ENCODE measurements around the gene GRIA1.
"Not testable (repeated sequence)": the region's sequence is repeated elsewhere in the genome, so short reads cannot be mapped to it uniquely, and the experiment has no call there.

GRIA1 gene

GRCh38 chr5:153827397-153827796 is 336.9 kb downstream of the GRIA1 start:
- TF ChIP-seq, protein P1, sequence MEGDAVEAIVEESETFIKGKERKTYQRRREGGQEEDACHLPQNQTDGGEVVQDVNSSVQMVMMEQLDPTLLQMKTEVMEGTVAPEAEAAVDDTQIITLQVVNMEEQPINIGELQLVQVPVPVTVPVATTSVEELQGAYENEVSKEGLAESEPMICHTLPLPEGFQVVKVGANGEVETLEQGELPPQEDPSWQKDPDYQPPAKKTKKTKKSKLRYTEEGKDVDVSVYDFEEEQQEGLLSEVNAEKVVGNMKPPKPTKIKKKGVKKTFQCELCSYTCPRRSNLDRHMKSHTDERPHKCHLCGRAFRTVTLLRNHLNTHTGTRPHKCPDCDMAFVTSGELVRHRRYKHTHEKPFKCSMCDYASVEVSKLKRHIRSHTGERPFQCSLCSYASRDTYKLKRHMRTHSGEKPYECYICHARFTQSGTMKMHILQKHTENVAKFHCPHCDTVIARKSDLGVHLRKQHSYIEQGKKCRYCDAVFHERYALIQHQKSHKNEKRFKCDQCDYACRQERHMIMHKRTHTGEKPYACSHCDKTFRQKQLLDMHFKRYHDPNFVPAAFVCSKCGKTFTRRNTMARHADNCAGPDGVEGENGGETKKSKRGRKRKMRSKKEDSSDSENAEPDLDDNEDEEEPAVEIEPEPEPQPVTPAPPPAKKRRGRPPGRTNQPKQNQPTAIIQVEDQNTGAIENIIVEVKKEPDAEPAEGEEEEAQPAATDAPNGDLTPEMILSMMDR (IDR thresholded peaks at IDR 0.05; ENCODE audit: low read depth, low read length) = peak; percentile 19
- DNase-seq (ENCODE audit: extremely low read depth, low read depth) = no peak

DNA sequence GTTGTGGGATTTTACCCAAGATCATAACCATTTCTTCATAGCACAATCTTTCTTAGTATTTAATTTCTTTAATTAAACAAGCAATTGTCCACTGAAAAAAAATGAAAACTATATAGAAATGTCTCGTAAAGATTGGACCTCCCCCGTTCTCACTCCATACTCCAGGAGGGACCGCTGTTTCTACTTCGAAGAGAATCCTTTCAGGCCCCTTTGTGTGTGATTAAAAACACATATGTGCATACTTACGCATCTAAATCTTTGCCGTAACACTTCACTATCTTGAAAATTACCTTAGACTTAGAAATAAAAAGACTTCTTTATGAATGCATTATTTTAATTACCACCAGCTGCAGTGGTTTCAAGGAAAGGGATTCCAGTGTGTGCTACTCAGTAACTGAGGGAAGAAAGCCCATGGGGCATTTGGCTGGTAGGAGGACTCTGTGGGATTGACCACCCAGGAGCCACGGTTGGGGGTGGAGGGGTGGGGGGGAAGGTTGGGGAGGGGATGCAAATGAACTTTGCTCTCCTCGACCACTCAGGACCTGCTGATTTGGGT is 339.1 kb downstream of the GRIA1 start:
- DNase-seq (ENCODE audit: extremely low read depth, low read depth) = no peak
- TF ChIP-seq, protein P1 (IDR thresholded peaks at IDR 0.05; ENCODE audit: low read depth, low read length) = no peak

- TF ChIP-seq, protein P1 (IDR thresholded peaks at IDR 0.05; ENCODE audit: low read depth, low read length) = no peak
Observed at GRCh38 chr5:153831973-153832372, 341.5 kb downstream of the GRIA1 start.

GRCh38 chr5:153835891-153836515 is 345.5 kb downstream of the GRIA1 start:
- TF ChIP-seq, protein P1 (IDR thresholded peaks at IDR 0.05; ENCODE audit: low read depth, low read length) = no peak
- DNase-seq (ENCODE audit: extremely low read depth, low read depth) = no peak

More at GRCh38 chr5:153831973-153832372, 341.5 kb downstream of the GRIA1 start:
- DNase-seq (ENCODE audit: extremely low read depth, low read depth) = no peak

DNA sequence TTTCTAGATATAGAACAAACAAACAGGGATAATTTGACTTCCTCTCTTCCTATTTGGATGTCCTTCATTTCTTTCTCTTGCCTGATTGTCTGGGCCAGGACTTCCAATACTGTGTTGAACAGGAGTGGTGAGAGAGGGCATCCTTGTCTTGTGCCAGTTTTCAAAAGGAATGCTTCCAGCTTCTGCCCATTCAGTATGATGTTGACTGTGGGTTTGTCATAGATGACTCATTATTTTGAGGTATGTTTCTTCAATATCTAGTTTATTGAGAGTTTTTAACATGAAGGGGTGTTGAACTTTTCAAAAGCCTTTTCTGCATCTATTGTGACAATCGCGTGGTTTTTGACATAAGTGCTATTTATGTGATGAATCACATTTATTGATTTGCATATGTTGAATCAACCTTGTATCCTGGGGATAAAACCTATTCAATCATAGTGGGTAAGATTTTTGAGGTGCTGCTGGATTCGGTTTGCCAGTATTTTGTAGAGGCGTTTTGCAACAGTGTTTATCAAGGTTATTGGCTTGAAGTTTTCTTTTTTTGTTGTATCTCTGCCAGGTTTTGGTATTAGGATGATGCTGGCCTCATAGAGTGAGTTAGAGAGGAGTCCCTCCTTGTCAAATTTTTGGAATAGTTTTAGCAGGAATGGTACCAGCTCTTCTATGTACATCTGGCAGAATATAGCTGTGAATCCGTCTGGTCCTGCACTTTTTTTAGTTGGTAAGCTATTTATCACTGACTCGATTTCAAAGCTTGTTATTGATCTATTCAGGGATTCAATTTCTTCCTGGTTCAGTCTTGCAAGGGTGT is 359.0 kb downstream of the GRIA1 start:
- DNase-seq (ENCODE audit: extremely low read depth, low read depth) = not testable (repeated sequence)

GRCh38 chr5:153860195-153860886 is 369.9 kb downstream of the GRIA1 start:
- DNase-seq (ENCODE audit: extremely low read depth, low read depth) = no peak
- TF ChIP-seq, protein P1 (IDR thresholded peaks at IDR 0.05; ENCODE audit: low read depth, low read length) = no peak

DNA sequence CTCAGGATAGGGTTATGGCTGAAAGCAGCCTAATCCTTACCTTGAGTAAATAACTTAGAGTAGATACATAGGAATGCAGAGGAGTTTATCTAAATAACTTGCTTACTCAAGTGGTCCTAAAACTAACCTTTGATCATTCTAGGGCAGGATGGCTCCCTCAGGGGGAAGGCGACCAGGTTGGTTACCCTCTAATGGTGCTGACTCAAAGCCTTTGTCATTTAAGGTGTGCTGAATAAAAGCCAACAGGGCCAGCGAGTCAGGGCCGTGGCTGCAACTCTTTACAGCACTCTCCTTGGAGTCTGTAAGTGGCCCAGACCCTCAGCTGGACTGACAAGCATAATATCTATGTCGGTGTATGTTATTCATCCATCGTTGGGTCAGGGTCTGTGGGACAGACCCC is 372.4 kb downstream of the GRIA1 start:
- not testable (repeated sequence) for DNase-seq (ENCODE audit: extremely low read depth, low read depth)
